Activated naive CD8-positive, alpha-beta T cell treated with anti-CD3 and anti-CD28 coated beads, Interleukin-2, amount 10 ng/mL, durations not matched to agents 7 days and 5 days (primary cell): ENCODE data around the gene CD300A. TPM values are rescaled to one million over a fixed set of nuclear protein-coding genes. Genes with fewer than 3 reads are reported as not detected.

Source experiments
- ATAC-seq: fragments of 150-1000 bp; cut with Tn5 transposase; one replicate; pipeline ENCODE4 v1.10.0; 2021; ENCODE audit warnings: low read depth, moderate library complexity
- POLR2A ChIA-PET: fragments of 350-600 bp; sonication (Branson Sonifier 250); formaldehyde crosslinking; loops from one replicate; lab custom pipeline; 2021; ENCODE audit warnings: antibody characterized with exemption; lab: Charles Lee
- DNase-seq: peaks from one replicate; pipeline ENCODE4 v3.0.0; 2021
- H3K27ac Mint-ChIP-seq: one replicate; pipeline ENCODE4 v1.8.0; 2022; ENCODE audit warnings: mild to moderate bottlenecking, mixed read lengths
- H3K27me3 Mint-ChIP-seq: one replicate; pipeline ENCODE4 v1.8.0; 2022; ENCODE audit warnings: mild to moderate bottlenecking, moderate library complexity, mixed read lengths
- H3K36me3 Mint-ChIP-seq: one replicate; pipeline ENCODE4 v1.8.0; 2021; ENCODE audit warnings: mild to moderate bottlenecking, mixed read lengths
- H3K4me1 Mint-ChIP-seq: one replicate; pipeline ENCODE4 v1.8.0; 2021; ENCODE audit warnings: mixed read lengths
- H3K4me3 Mint-ChIP-seq: one replicate; pipeline ENCODE4 v1.8.0; 2022; ENCODE audit warnings: mild to moderate bottlenecking, moderate library complexity, mixed read lengths
- H3K9me3 Mint-ChIP-seq: one replicate; pipeline ENCODE4 v1.8.0; 2021; ENCODE audit warnings: mixed read lengths
- total RNA-seq, 2 experiments: library from RNA; stranded (reverse); gene quantifications; one replicate each; pipeline ENCODE4 v1.2.3, GENCODE V29; 2021

Gene CD300A
- total RNA-seq, 2 experiments from 2014 or later: 10.6 to 12.7 TPM

GRCh38 chr17:74526681-74527080 lies 60.2 kb downstream of the CD300A start:
- peaks cover 4% of the 10 kb centered on the region for H3K9me3 Mint-ChIP-seq
- POLR2A ChIA-PET: no interaction called here
- DNase-seq (no peak), ATAC-seq (no peak)
- H3K36me3 Mint-ChIP-seq: peaks cover 3% of the 10 kb centered on the region
- H3K4me1 Mint-ChIP-seq: peaks cover 2% of the 10 kb centered on the region
- no peak overlapping the region for H3K27ac Mint-ChIP-seq
- H3K27me3 Mint-ChIP-seq: peaks cover 27% of the 10 kb centered on the region
- H3K4me3 Mint-ChIP-seq: no peak overlapping the region

GRCh38 chr17:74527081-74527480 lies 60.6 kb downstream of the CD300A start:
- Mint-ChIP-seq H3K9me3 (peaks cover 4% of the 10 kb centered on the region), H3K27ac (no peak overlapping the region), H3K27me3 (peaks cover 31% of the 10 kb centered on the region), H3K36me3 (peaks cover 3% of the 10 kb centered on the region), H3K4me3 (no peak overlapping the region), H3K4me1 (no peaks in the 10 kb centered on the region)
- POLR2A ChIA-PET: no interaction called here
- no peak for DNase-seq
- ATAC-seq: no peak

GRCh38 chr17:74527756-74528155 lies 61.3 kb downstream of the CD300A start:
- H3K4me3 Mint-ChIP-seq: no peak overlapping the region
- H3K36me3 Mint-ChIP-seq: peaks cover 3% of the 10 kb centered on the region
- peaks cover 38% of the 10 kb centered on the region for H3K27me3 Mint-ChIP-seq
- POLR2A ChIA-PET: no interaction called here
- peaks cover 3% of the 10 kb centered on the region for H3K4me1 Mint-ChIP-seq
- ATAC-seq (no peak), DNase-seq (no peak)
- peaks cover 4% of the 10 kb centered on the region for H3K9me3 Mint-ChIP-seq
- no peak overlapping the region for H3K27ac Mint-ChIP-seq

GRCh38 chr17:74528491-74529199 lies 62.2 kb downstream of the CD300A start:
- Mint-ChIP-seq H3K27me3 (peaks cover 43% of the 10 kb centered on the region), H3K36me3 (no peaks in the 10 kb centered on the region), H3K9me3 (no peaks in the 10 kb centered on the region), H3K4me1 (peaks cover 6% of the 10 kb centered on the region), H3K27ac (no peak overlapping the region), H3K4me3 (no peak overlapping the region)
- ATAC-seq (no peak), DNase-seq (no peak)
- POLR2A ChIA-PET: no interaction called here

GRCh38 chr17:74529243-74529642 lies 62.8 kb downstream of the CD300A start:
- no peak overlapping the region for H3K27ac Mint-ChIP-seq
- POLR2A ChIA-PET: no interaction called here
- peaks cover 48% of the 10 kb centered on the region for H3K27me3 Mint-ChIP-seq
- no peaks in the 10 kb centered on the region for H3K36me3 Mint-ChIP-seq
- no peak overlapping the region for H3K4me3 Mint-ChIP-seq
- ATAC-seq: no peak
- DNase-seq: peak; percentile 6
- peaks cover 6% of the 10 kb centered on the region for H3K4me1 Mint-ChIP-seq
- H3K9me3 Mint-ChIP-seq: no peaks in the 10 kb centered on the region

- H3K4me1 Mint-ChIP-seq: peaks cover 6% of the 10 kb centered on the region
- no peak overlapping the region for H3K4me3 Mint-ChIP-seq
- H3K27me3 Mint-ChIP-seq: peaks cover 58% of the 10 kb centered on the region
- POLR2A ChIA-PET: no interaction called here
- H3K9me3 Mint-ChIP-seq: no peaks in the 10 kb centered on the region
- no peak overlapping the region for H3K27ac Mint-ChIP-seq
- no peaks in the 10 kb centered on the region for H3K36me3 Mint-ChIP-seq
- DNase-seq: peak; percentile 4
- no peak for ATAC-seq
These were observed 64.4 kb downstream of the CD300A start for GRCh38 chr17:74530831-74531150.

GRCh38 chr17:74531231-74531761 lies 64.9 kb downstream of the CD300A start, which contains the start of gene CD300LB:
TSS of gene CD300LB (minus strand) at chr17:74531475. CDS start at chr17:74531350, 125 bp downstream.
- POLR2A ChIA-PET: no interaction called here
- peaks cover 6% of the 10 kb centered on the region for H3K4me1 Mint-ChIP-seq
- H3K27ac Mint-ChIP-seq: no peak within 1 kb of the TSS
- H3K36me3 Mint-ChIP-seq: no peaks in the 10 kb centered on the region
- ATAC-seq (no peak), DNase-seq (peak; percentile 8)
- peaks cover 58% of the 10 kb centered on the region for H3K27me3 Mint-ChIP-seq
- H3K4me3 Mint-ChIP-seq: no peak within 1 kb of the TSS
- H3K9me3 Mint-ChIP-seq: no peaks in the 10 kb centered on the region

- ATAC-seq: no peak
- POLR2A ChIA-PET: interaction anchor here (1.0 kb wide), 1 partner anchor 164 kb away, joined by 3 read pairs; no protein-coding TSS in a partner anchor
- Mint-ChIP-seq H3K27ac (no peak overlapping the region), H3K9me3 (no peaks in the 10 kb centered on the region), H3K4me3 (no peak overlapping the region), H3K36me3 (no peaks in the 10 kb centered on the region), H3K27me3 (peaks cover 66% of the 10 kb centered on the region), H3K4me1 (peaks cover 6% of the 10 kb centered on the region)
- peak; percentile 12 for DNase-seq
These were observed 65.7 kb downstream of the CD300A start for GRCh38 chr17:74532115-74532514.

Other genes with a start within 250 kb of the CD300A start
- gene DNAI2, start 192.4 kb upstream of the CD300A start, total RNA-seq: 1 to 10 TPM; 1.2 to 1.6 TPM
- gene KIF19, start 140.4 kb upstream of the CD300A start, total RNA-seq: under 1 TPM; 0.61 to 0.91 TPM
- gene BTBD17, start 104.8 kb upstream of the CD300A start, total RNA-seq: not detected
- not detected for gene GPR142, start 99.1 kb upstream of the CD300A start, total RNA-seq
- gene GPRC5C, start 34.5 kb upstream of the CD300A start, total RNA-seq: not detected
- gene CD300LB, start 64.8 kb downstream of the CD300A start, total RNA-seq: not detected
- gene CD300C, start 79.5 kb downstream of the CD300A start, total RNA-seq: under 1 TPM; 0.45 to 0.61 TPM
- gene CD300H, start 100.9 kb downstream of the CD300A start, total RNA-seq: not detected
- not detected for gene CD300LD, start 125.6 kb downstream of the CD300A start, total RNA-seq
- gene CD300E, start 157.1 kb downstream of the CD300A start, total RNA-seq: not detected
- gene CD300LF, start 246.3 kb downstream of the CD300A start, total RNA-seq: under 1 TPM in 1 of 2 experiments, not detected in 1; 0.25 TPM